CMK (cell line): ENCODE results near the gene C20orf141.
"Not testable (repeated sequence)": the region's sequence is repeated elsewhere in the genome, so short reads cannot be mapped to it uniquely, and the experiment has no call there.

Source experiments
- DNase-seq: peaks from one replicate; pipeline ENCODE4 v3.0.0-alpha.2; 2010; ENCODE audit warnings: low read depth

The C20orf141 gene

GRCh38 chr20:2814587-2815051, at the start of gene C20orf141:
C20orf141 (plus strand) TSS chr20:2814987; CDS start chr20:2815185, 198 bp downstream.
- peak; percentile 75 for DNase-seq

GRCh38 chr20:2767768-2768631, 46.8 kb upstream of the C20orf141 start:
- no peak for DNase-seq

- DNase-seq: no peak
Measured at GRCh38 chr20:2768632-2769015, 46.2 kb upstream of the C20orf141 start.

GRCh38 chr20:2770091-2770490, 44.7 kb upstream of the C20orf141 start:
- DNase-seq: not testable (repeated sequence)

GRCh38 chr20:2771631-2772080, 43.1 kb upstream of the C20orf141 start:
- DNase-seq: no peak

GRCh38 chr20:2773812-2774211, 41.0 kb upstream of the C20orf141 start:
- no peak for DNase-seq

GRCh38 chr20:2775139-2775538, 39.6 kb upstream of the C20orf141 start:
- DNase-seq: no peak

GRCh38 chr20:2778602-2779321, 36.0 kb upstream of the C20orf141 start:
- DNase-seq: no peak

- DNase-seq: no peak
Measured at GRCh38 chr20:2780948-2781347, 33.8 kb upstream of the C20orf141 start.

- no peak for DNase-seq
Measured at GRCh38 chr20:2783908-2784566, 30.8 kb upstream of the C20orf141 start.

- DNase-seq: no peak
Measured at GRCh38 chr20:2793471-2793870, 21.3 kb upstream of the C20orf141 start.

GRCh38 chr20:2794202-2794748, 20.5 kb upstream of the C20orf141 start:
- DNase-seq: no peak

- no peak for DNase-seq
Measured at GRCh38 chr20:2794866-2795447, 19.8 kb upstream of the C20orf141 start.

- no peak for DNase-seq
Measured at GRCh38 chr20:2795451-2795850, 19.3 kb upstream of the C20orf141 start.

- no peak for DNase-seq
Measured at GRCh38 chr20:2796011-2796660, 18.7 kb upstream of the C20orf141 start.

- DNase-seq: no peak
Measured at GRCh38 chr20:2797136-2797983, 17.4 kb upstream of the C20orf141 start.

GRCh38 chr20:2798095-2798805, 16.5 kb upstream of the C20orf141 start:
- no peak for DNase-seq

GRCh38 chr20:2798814-2799213, 16.0 kb upstream of the C20orf141 start:
- DNase-seq: no peak

GRCh38 chr20:2799271-2799670, 15.5 kb upstream of the C20orf141 start:
- DNase-seq: no peak
